ENCODE results near the gene CNTN2.

The CNTN2 gene

GRCh38 chr1:205020466-205020865, 22.5 kb upstream of the CNTN2 start:
- H3K4me3 ChIP-seq (ENCODE audit: low read depth, low read length): no peak overlapping the region
- no peak for TF ChIP-seq CTCF (IDR thresholded peaks at IDR 0.05; ENCODE audit: borderline replicate concordance, insufficient read depth, low read depth, low read length)

GRCh38 chr1:205024679-205025078, 18.3 kb upstream of the CNTN2 start:
- no peak overlapping the region for H3K4me3 ChIP-seq (ENCODE audit: low read depth, low read length)
- TF ChIP-seq CTCF (IDR thresholded peaks at IDR 0.05; ENCODE audit: borderline replicate concordance, insufficient read depth, low read depth, low read length): no peak

GRCh38 chr1:205025239-205025638, 17.8 kb upstream of the CNTN2 start:
- H3K4me3 ChIP-seq (ENCODE audit: low read depth, low read length): no peak overlapping the region
- TF ChIP-seq CTCF (IDR thresholded peaks at IDR 0.05; ENCODE audit: borderline replicate concordance, insufficient read depth, low read depth, low read length): no peak

GRCh38 chr1:205026181-205026580, 16.8 kb upstream of the CNTN2 start:
- TF ChIP-seq CTCF (IDR thresholded peaks at IDR 0.05; ENCODE audit: borderline replicate concordance, insufficient read depth, low read depth, low read length): no peak
- H3K4me3 ChIP-seq (ENCODE audit: low read depth, low read length): no peak overlapping the region

- TF ChIP-seq CTCF (IDR thresholded peaks at IDR 0.05; ENCODE audit: borderline replicate concordance, insufficient read depth, low read depth, low read length): no peak
Observed at GRCh38 chr1:205028390-205028789, 14.6 kb upstream of the CNTN2 start.

GRCh38 chr1:205028924-205029323, 14.1 kb upstream of the CNTN2 start:
- no peak overlapping the region for H3K4me3 ChIP-seq (ENCODE audit: low read depth, low read length)
- no peak for TF ChIP-seq CTCF (IDR thresholded peaks at IDR 0.05; ENCODE audit: borderline replicate concordance, insufficient read depth, low read depth, low read length)

More at GRCh38 chr1:205028390-205028789, 14.6 kb upstream of the CNTN2 start:
- H3K4me3 ChIP-seq (ENCODE audit: low read depth, low read length): no peak overlapping the region

GRCh38 chr1:205030241-205030640, 12.8 kb upstream of the CNTN2 start:
- no peak for TF ChIP-seq CTCF (IDR thresholded peaks at IDR 0.05; ENCODE audit: borderline replicate concordance, insufficient read depth, low read depth, low read length)

More at GRCh38 chr1:205030241-205030640, 12.8 kb upstream of the CNTN2 start:
- H3K4me3 ChIP-seq (ENCODE audit: low read depth, low read length): no peak overlapping the region

All from GM12875 (cell line).